Activated effector memory CD4-positive, alpha-beta T cell treated with anti-CD3 and anti-CD28 coated beads, Interleukin-2, amount 50 U/mL, for 16 hours (primary cell): Measurements from ENCODE around the gene OBSCN.
"Not testable (repeated sequence)": the region's sequence is repeated elsewhere in the genome, so short reads cannot be mapped to it uniquely, and the experiment has no call there.

Experiments used
- DNase-seq: peaks from one replicate; pipeline ENCODE4 v3.0.0-alpha.2; 2020

Gene OBSCN

DNA sequence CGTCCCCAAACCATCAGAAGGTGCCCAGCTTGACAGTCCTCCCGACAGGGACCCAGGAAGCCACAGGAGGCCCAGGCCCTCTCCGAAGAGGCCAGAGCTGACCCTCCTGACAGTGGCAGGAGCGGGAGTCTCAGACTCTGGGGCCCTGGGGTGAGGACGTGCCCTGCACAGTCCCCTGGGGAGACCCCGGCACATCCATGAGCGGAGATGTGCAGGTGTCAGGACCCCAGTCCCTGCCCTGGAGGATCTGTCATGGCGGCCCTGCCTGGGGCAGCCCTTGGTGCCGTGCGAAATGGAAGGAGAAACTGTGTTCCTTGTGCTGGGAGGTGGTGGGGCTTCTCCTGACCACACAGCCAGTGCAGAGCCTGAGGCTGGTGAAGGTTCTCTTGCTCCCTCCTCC is 55.8 kb downstream of the OBSCN start:
- no peak for DNase-seq

- DNase-seq: no peak
Measured at GRCh38 chr1:228264090-228264829, 56.4 kb downstream of the OBSCN start.

- no peak for DNase-seq
Measured at GRCh38 chr1:228265167-228265566, 57.3 kb downstream of the OBSCN start.

GRCh38 chr1:228267962-228268880 is 60.4 kb downstream of the OBSCN start:
- no peak for DNase-seq

DNA sequence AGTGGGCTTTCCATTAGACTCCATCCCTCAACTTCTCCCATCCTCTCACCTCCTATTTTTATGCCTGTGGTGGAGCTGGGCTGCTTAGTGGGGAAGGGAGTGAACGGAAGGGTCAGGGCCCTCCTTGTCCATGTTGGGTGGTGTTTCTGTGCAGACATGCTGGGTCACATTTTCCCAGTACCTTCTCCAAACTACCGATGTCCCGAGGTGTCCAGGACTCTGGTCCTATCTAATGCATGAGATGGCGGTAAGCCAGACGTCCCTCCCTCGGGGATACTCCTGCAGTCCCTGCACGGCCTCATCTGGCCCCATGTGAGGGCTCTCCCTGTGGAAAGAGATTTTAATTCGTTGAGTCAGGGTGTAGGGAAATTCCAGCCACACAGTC is 61.0 kb downstream of the OBSCN start:
- no peak for DNase-seq

- not testable (repeated sequence) for DNase-seq
Measured at GRCh38 chr1:228269431-228269830, 61.6 kb downstream of the OBSCN start.

- no peak for DNase-seq
Measured at GRCh38 chr1:228270032-228270431, 62.2 kb downstream of the OBSCN start.

GRCh38 chr1:228271701-228272251 is 63.9 kb downstream of the OBSCN start:
- peak; percentile 60 for DNase-seq

GRCh38 chr1:228272331-228272791 is 64.5 kb downstream of the OBSCN start:
- DNase-seq: no peak

DNA sequence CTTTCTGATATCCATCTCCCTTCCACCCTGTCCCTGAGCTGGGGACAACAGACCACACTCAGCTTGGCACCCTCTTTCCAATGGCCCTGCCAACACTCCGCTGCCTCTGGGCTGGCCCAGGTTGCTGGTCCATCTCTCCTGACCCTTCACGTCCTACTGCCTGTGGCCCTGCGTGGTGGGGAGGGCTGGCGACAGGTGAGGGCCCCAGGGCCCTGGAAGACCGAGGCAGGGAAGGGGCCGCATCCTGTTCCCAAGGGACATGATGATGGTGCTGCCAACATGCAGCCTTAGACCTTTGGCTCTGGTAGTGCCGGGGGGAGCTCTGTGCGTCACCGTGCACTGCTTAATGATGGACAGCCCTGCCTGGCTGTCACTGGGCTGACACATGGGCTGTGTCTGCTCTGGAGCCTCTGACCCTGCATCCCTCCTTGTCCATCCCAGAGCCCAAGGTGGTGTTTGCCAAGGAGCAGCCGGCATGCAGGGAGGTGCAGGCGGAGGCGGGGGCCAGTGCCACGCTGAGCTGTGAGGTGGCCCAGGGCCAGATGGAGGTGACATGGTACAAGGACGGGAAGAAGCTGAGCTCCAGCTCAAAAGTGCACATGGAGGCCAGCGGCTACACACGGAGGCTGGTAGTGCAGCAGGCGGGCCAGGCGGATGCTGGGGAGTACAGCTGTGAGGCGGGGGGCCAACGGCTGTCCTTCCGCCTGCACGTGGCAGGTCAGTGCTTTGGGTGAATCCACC is 65.2 kb downstream of the OBSCN start:
- DNase-seq: peak; percentile 53

GRCh38 chr1:228273720-228274451 is 66.0 kb downstream of the OBSCN start:
- peak; percentile 59 for DNase-seq

DNA sequence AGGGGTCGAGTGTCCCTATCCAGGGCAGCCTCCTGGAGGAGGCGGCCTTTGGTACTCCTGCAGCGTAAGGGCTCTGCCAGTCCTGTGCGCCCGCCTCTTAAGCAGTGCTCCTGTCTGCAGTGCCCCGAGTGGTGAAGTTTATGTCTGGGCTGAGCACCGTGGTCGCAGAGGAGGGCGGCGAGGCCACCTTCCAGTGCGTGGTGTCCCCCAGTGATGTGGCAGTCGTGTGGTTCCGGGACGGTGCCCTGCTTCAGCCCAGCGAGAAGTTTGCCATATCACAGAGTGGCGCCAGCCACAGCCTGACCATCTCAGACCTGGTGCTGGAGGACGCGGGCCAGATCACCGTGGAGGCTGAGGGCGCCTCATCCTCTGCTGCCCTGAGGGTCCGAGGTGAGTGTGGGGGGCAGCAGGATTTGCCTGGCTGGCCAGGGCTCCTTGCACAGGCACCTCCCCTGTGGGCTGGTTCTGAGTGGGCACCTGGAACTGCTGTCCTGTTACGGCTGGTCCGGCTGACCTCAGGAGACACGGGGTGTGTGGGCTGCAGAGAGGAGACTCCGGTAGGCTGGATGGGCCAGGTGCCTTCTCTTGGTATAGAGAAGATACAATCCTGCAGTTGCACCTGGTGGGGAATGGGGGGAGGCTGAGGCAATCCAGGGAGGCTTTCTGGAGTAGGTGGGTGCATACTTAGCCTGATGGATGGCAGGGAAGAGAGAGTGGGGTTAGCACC is 66.8 kb downstream of the OBSCN start:
- DNase-seq: peak; percentile 62

DNA sequence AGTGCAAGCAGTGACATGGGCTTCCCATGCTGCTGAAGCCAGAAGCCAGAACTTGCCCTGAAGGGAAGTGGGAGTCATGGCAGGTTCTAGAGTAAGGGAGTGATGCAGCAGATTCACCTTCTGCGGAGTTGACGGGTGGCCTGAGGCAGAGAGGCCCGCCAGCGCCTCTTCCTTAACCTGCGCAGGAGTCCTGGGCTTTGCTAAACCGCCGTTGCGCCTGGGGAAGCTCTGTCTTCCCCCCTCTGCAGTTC is 67.3 kb downstream of the OBSCN start:
- DNase-seq: no peak

DNA sequence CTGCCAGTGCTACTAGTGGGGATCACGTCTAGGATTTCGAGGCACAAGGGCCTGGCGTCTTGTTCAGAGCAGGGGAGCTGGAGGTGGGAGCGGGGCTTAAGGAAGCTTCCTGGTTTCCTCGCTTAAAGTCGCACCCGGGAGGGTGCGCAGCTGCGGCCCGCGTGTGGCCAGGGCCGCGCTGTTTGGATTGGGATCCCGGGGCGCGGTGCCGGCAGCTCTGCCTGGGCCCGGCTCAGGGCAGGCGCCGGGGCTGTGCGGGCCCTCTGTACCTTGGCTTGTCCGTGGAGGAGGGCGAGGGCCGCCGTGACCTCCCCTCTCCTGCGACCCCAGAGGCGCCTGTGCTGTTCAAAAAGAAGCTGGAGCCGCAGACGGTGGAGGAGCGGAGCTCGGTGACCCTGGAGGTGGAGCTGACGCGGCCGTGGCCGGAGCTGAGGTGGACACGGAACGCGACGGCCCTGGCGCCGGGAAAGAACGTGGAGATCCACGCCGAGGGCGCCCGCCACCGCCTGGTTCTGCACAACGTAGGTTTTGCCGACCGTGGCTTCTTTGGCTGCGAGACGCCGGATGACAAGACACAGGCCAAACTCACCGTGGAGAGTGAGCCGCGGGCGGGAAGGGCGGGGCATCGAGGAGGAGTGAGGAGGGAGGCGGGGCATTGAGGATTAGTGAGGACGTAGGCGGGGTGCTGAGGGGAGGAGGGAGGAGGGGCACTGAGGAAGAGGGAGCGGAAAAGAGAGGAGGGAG is 67.8 kb downstream of the OBSCN start:
- DNase-seq: peak; percentile 94

GRCh38 chr1:228276174-228276831 is 68.5 kb downstream of the OBSCN start:
- DNase-seq: no peak

DNA sequence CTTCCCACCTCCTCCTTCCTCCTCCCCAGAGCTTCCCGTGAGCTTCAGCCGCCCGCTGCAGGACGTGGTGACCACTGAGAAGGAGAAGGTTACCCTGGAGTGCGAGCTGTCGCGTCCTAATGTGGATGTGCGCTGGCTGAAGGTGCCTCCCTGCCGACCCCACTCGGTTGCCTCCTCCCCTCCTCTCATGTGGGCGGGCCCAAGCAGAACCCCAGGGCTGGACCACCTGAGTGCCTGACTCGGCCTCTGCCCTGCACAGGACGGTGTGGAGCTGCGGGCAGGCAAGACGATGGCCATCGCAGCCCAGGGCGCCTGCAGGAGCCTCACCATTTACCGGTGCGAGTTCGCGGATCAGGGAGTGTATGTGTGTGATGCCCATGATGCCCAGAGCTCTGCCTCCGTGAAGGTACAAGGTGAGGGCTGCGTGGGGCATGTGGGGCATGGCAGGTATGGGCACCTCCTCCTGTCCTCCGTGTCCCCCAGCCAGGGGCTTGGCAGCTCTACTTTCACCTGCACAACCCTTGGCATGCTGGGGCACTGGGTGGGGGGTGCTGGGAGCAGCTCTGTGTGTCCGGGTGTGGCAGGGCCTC is 69.2 kb downstream of the OBSCN start:
- DNase-seq: peak; percentile 54

- DNase-seq: peak; percentile 58
Measured at GRCh38 chr1:228277491-228278431, 69.9 kb downstream of the OBSCN start.

GRCh38 chr1:228278432-228278941 is 70.6 kb downstream of the OBSCN start:
- DNase-seq: no peak
